ENCODE results near the gene LRRC17. TPM values are rescaled to one million over a fixed set of nuclear protein-coding genes. Genes with fewer than 3 reads are reported as not detected.

LRRC17 gene
- total and polyA plus RNA-seq, 9 of the 15 experiments (the other 6 are each of a cell fraction or from before 2014, with no cell fraction given), result 0.03 to 0.18 (median 0.12) TPM; not detected in 5

- peak in 1 of 2 experiments; percentile 11 for TF ChIP-seq E2F6 (IDR thresholded peaks at IDR 0.05; ENCODE audit: borderline replicate concordance in 1 of 2, extremely low read depth in 1 of 2, insufficient read depth in 1 of 2, insufficient read length in 1 of 2, low read depth in 1 of 2, low read length in 1 of 2, poor library complexity in 1 of 2, severe bottlenecking in 1 of 2)
- no peak for TF ChIP-seq NR0B1 (IDR thresholded peaks at IDR 0.05; ENCODE audit: partially characterized antibody)
- no peak for TF ChIP-seq CTBP1 (IDR thresholded peaks at IDR 0.05; ENCODE audit: borderline replicate concordance)
- no peak for TF ChIP-seq RBM22 (IDR thresholded peaks at IDR 0.05; ENCODE audit: low read depth, low read length, poor library complexity, severe bottlenecking)
- TF ChIP-seq BRD9 (IDR thresholded peaks at IDR 0.05; ENCODE audit: low read depth, partially characterized antibody), result no peak
- TF ChIP-seq MAX (CRISPR knock-in tag; IDR thresholded peaks at IDR 0.05), result peak; percentile 58
- no peak for TF ChIP-seq NFYB (IDR thresholded peaks at IDR 0.05; ENCODE audit: extremely low read depth, insufficient read length)
- TF ChIP-seq UBTF (IDR thresholded peaks at IDR 0.05; ENCODE audit: borderline replicate concordance in 1 of 2, low read depth in 2 of 2, low read length in 2 of 2), result no peak
- TF ChIP-seq SIN3B (IDR thresholded peaks at IDR 0.05; ENCODE audit: low read depth), result no peak
- no peak for TF ChIP-seq ZNF668 (CRISPR knock-in tag; IDR thresholded peaks at IDR 0.05)
- TF ChIP-seq CBX5 (IDR thresholded peaks at IDR 0.05; ENCODE audit: borderline replicate concordance, low read depth), result no peak
- 0 out of 2 replicates have a peak, but pooled peaks have one; percentile 73 for TF ChIP-seq LCOR (CRISPR knock-in tag; IDR thresholded peaks at IDR 0.05)
- no peak for TF ChIP-seq ZNF124 (CRISPR knock-in tag; IDR thresholded peaks at IDR 0.05)
- no peak for TF ChIP-seq HNRNPK (IDR thresholded peaks at IDR 0.05; ENCODE audit: low read depth, low read length, poor library complexity, severe bottlenecking)
- no peak for TF ChIP-seq ZNF3 (CRISPR knock-in tag; IDR thresholded peaks at IDR 0.05)
- 0 out of 2 replicates have a peak, but pooled peaks have one; percentile 30 for TF ChIP-seq GTF2A2 (tag; IDR thresholded peaks at IDR 0.05)
- TF ChIP-seq AFF1 (IDR thresholded peaks at IDR 0.05; ENCODE audit: low read depth in 1 of 2, partially characterized antibody in 2 of 2), result no peak
These were observed 79.7 kb downstream of the LRRC17 start (continued) for GRCh38 chr7:102992509-102992937.
